Neural cell (in vitro differentiated cells): Measurements from ENCODE around the gene CTU1. TPM values are rescaled to one million over a fixed set of nuclear protein-coding genes. Genes with fewer than 3 reads are reported as not detected.
A peak's percentile ranks its signal among the peaks of the same experiment; 100 is the strongest.

Experiments used
- H2AFZ ChIP-seq: fragments of 200-600, 300-800 bp; sonication (generic), shearing (Covaris generic); 2 replicates; pipeline ENCODE4 v1.6.0; 2014; ENCODE audit warnings: low read depth, mild to moderate bottlenecking, antibody characterized with exemption, low read length, moderate library complexity
- H3F3A ChIP-seq: fragments of 200-600 bp; shearing (Covaris generic); 2 replicates; pipeline ENCODE4 v1.6.1; 2016; ENCODE audit warnings: mild to moderate bottlenecking, moderate library complexity, mixed read lengths, antibody characterized with exemption, low read length; ENCODE audit not compliant: insufficient read depth, poor library complexity, severe bottlenecking
- H3K27ac ChIP-seq: fragments of 200-600, 300-800 bp; sonication (generic), shearing (Covaris generic); 2 replicates; pipeline ENCODE4 v1.5.1; 2014; ENCODE audit warnings: mild to moderate bottlenecking, low read length, moderate library complexity
- H3K27me3 ChIP-seq: fragments of 300-800, 200-600 bp; sonication (generic), shearing (Covaris generic); 2 replicates; pipeline ENCODE4 v1.6.0; 2014; ENCODE audit warnings: mild to moderate bottlenecking, low read depth, low read length, moderate library complexity; ENCODE audit not compliant: insufficient read depth
- H3K36me3 ChIP-seq: fragments of 300-800, 200-600 bp; sonication (generic), shearing (Covaris generic); 2 replicates; pipeline ENCODE4 v1.5.1; 2014; ENCODE audit warnings: mild to moderate bottlenecking, antibody characterized with exemption, low read length, moderate library complexity; ENCODE audit not compliant: insufficient read depth
- H3K4me2 ChIP-seq: fragments of 300-800, 200-600 bp; sonication (generic), shearing (Covaris generic); 2 replicates; pipeline ENCODE4 v1.6.0; 2014; ENCODE audit warnings: mild to moderate bottlenecking, low read length
- H3K4me3 ChIP-seq: fragments of 300-800, 200-600 bp; sonication (generic), shearing (Covaris generic); 2 replicates; pipeline ENCODE4 v1.5.1; 2014; ENCODE audit warnings: mild to moderate bottlenecking, low read length, moderate library complexity
- H3K79me2 ChIP-seq: fragments of 200-600 bp; shearing (Covaris generic); replicated peaks from 2 replicates; pipeline ENCODE4 v1.6.0; 2014; ENCODE audit warnings: mild to moderate bottlenecking, low read length, moderate library complexity; ENCODE audit not compliant: insufficient read depth
- H3K9ac ChIP-seq: fragments of 300-800, 200-600 bp; sonication (generic), shearing (Covaris generic); 2 replicates; pipeline ENCODE4 v1.6.1; 2016; ENCODE audit warnings: mild to moderate bottlenecking, low read length, mixed read lengths
- H3K9me2 ChIP-seq: fragments of 200-600 bp; shearing (Covaris generic); 2 replicates; pipeline ENCODE4 v1.6.1; 2016; ENCODE audit warnings: mild to moderate bottlenecking, low read length, mixed read lengths; ENCODE audit not compliant: insufficient read depth
- H3K9me3 ChIP-seq: fragments of 200-600, 300-800 bp; sonication (generic), shearing (Covaris generic); 2 replicates; pipeline ENCODE4 v1.6.1; 2016; ENCODE audit warnings: mild to moderate bottlenecking, mixed run types, low read length, moderate library complexity, mixed read lengths
- H4K20me1 ChIP-seq: fragments of 200-600 bp; shearing (Covaris generic); 2 replicates; pipeline ENCODE4 v1.6.1; 2016; ENCODE audit warnings: mild to moderate bottlenecking, mixed run types; ENCODE audit not compliant: insufficient read depth
- CTCF ChIP-seq: fragments of 450-650 bp; IDR thresholded peaks from 2 replicates; pipeline ENCODE4 v1.5.1; 2014; ENCODE audit warnings: antibody characterized with exemption, mild to moderate bottlenecking, moderate library complexity; ENCODE audit not compliant: poor library complexity, severe bottlenecking
- RAD21 ChIP-seq: fragments of 450-650 bp; conservative IDR thresholded peaks from 2 replicates; pipeline ENCODE4 v1.6.1; 2014; ENCODE audit warnings: antibody characterized with exemption, mild to moderate bottlenecking, moderate library complexity
- SMC3 ChIP-seq: fragments of 450-650 bp; conservative IDR thresholded peaks from 2 replicates; pipeline ENCODE4 v1.6.1; 2014; ENCODE audit warnings: antibody characterized with exemption, mild to moderate bottlenecking, moderate library complexity; ENCODE audit not compliant: poor library complexity
- TAF1 ChIP-seq: IDR thresholded peaks from 2 replicates; pipeline ENCODE4 v1.6.1; 2012; ENCODE audit warnings: low read depth
- polyA plus RNA-seq: library from polyadenylated mRNA; depleted of rRNA; stranded (reverse); fragments of >200 nt; gene quantifications from 2 replicates; pipeline ENCODE4 v1.2.3, GENCODE V29; 2014

CTU1 gene
- polyA plus RNA-seq, 1 donor from 2014 or later: 12.6 TPM

GRCh38 chr19:51097166-51097738, 11.0 kb downstream of the CTU1 start:
- Histone ChIP-seq H3F3A (no peaks in the 10 kb centered on the region), H3K9ac (no peak overlapping the region), H3K4me3 (no peak overlapping the region), H2AFZ (no peak overlapping the region), H3K9me3 (no peaks in the 10 kb centered on the region), H3K4me2 (no peak overlapping the region), H3K27me3 (no peaks in the 10 kb centered on the region), H4K20me1 (no peaks in the 10 kb centered on the region), H3K79me2 (no peaks in the 10 kb centered on the region), H3K27ac (no peak overlapping the region), H3K9me2 (no peaks in the 10 kb centered on the region), H3K36me3 (no peaks in the 10 kb centered on the region)
- TF ChIP-seq CTCF (peak; percentile 38), TAF1 (no peak)

GRCh38 chr19:51096473-51097165, 11.6 kb downstream of the CTU1 start:
- no peak for TF ChIP-seq SMC3
- TF ChIP-seq CTCF: peak; percentile 17
- Histone ChIP-seq H3K79me2 (no peaks in the 10 kb centered on the region), H3K36me3 (no peaks in the 10 kb centered on the region), H3K4me3 (no peak overlapping the region), H3K9ac (no peak overlapping the region), H3K27me3 (no peaks in the 10 kb centered on the region), H2AFZ (no peak overlapping the region), H3F3A (no peaks in the 10 kb centered on the region), H3K9me3 (no peaks in the 10 kb centered on the region), H3K4me2 (no peak overlapping the region), H4K20me1 (no peaks in the 10 kb centered on the region), H3K27ac (no peak overlapping the region), H3K9me2 (no peaks in the 10 kb centered on the region)

GRCh38 chr19:51094696-51095279, 13.4 kb downstream of the CTU1 start:
- H3K4me3 ChIP-seq: no peak overlapping the region
- no peaks in the 10 kb centered on the region for H3F3A ChIP-seq
- no peak overlapping the region for H3K27ac ChIP-seq
- no peak overlapping the region for H3K9ac ChIP-seq
- H3K9me2 ChIP-seq: no peaks in the 10 kb centered on the region
- H3K27me3 ChIP-seq: no peaks in the 10 kb centered on the region
- TF ChIP-seq CTCF (peak; percentile 59), TAF1 (no peak), SMC3 (peak; percentile 15), RAD21 (peak; percentile 53)
- H4K20me1 ChIP-seq: no peaks in the 10 kb centered on the region
- H3K36me3 ChIP-seq: no peaks in the 10 kb centered on the region
- no peaks in the 10 kb centered on the region for H3K79me2 ChIP-seq
- H3K9me3 ChIP-seq: no peaks in the 10 kb centered on the region
- no peak overlapping the region for H2AFZ ChIP-seq
- H3K4me2 ChIP-seq: no peak overlapping the region
